ENCODE data around the gene UBAC1. TPM values are rescaled to one million over a fixed set of nuclear protein-coding genes. Genes with fewer than 3 reads are reported as not detected.

Gene UBAC1
- total and polyA plus RNA-seq, 9 of the 15 experiments (the other 6 are each of a cell fraction or from before 2014, with no cell fraction given): 94.0 to 399 (median 228) TPM

DNA sequence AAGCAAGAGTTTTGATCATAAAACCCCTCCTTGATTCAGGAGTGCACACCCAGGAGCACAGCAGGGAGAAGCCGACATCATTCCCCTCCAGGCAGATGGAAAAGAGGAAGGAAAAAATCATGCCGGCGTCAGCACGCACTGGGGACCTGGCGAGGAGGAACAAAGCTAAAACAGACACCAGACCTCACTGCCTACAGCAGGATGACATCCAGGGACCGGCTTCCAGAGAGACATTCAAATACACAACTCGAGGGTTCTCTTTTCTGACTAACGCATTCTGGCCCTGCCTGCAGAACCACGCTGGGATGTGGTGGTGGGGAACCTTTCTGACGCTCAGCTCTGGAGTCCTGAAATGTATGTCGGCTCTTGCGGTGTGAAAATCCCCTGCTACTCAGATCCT, 2.7 kb downstream of the UBAC1 start (continued):
- TF ChIP-seq, protein P1, sequence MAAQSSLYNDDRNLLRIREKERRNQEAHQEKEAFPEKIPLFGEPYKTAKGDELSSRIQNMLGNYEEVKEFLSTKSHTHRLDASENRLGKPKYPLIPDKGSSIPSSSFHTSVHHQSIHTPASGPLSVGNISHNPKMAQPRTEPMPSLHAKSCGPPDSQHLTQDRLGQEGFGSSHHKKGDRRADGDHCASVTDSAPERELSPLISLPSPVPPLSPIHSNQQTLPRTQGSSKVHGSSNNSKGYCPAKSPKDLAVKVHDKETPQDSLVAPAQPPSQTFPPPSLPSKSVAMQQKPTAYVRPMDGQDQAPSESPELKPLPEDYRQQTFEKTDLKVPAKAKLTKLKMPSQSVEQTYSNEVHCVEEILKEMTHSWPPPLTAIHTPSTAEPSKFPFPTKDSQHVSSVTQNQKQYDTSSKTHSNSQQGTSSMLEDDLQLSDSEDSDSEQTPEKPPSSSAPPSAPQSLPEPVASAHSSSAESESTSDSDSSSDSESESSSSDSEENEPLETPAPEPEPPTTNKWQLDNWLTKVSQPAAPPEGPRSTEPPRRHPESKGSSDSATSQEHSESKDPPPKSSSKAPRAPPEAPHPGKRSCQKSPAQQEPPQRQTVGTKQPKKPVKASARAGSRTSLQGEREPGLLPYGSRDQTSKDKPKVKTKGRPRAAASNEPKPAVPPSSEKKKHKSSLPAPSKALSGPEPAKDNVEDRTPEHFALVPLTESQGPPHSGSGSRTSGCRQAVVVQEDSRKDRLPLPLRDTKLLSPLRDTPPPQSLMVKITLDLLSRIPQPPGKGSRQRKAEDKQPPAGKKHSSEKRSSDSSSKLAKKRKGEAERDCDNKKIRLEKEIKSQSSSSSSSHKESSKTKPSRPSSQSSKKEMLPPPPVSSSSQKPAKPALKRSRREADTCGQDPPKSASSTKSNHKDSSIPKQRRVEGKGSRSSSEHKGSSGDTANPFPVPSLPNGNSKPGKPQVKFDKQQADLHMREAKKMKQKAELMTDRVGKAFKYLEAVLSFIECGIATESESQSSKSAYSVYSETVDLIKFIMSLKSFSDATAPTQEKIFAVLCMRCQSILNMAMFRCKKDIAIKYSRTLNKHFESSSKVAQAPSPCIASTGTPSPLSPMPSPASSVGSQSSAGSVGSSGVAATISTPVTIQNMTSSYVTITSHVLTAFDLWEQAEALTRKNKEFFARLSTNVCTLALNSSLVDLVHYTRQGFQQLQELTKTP (IDR thresholded peaks at IDR 0.05; ENCODE audit: low read depth in 1 of 2, partially characterized antibody in 2 of 2): peak in 1 of 2 experiments; percentile 10
- TF ChIP-seq SIN3A (IDR thresholded peaks at IDR 0.05; ENCODE audit: borderline replicate concordance in 2 of 2, control insufficient read depth in 1 of 2, low read depth in 2 of 2, low read length in 2 of 2): peak in 1 of 2 experiments; percentile 22; a peak in 1 of 4 replicates
- TF ChIP-seq, protein P2, sequence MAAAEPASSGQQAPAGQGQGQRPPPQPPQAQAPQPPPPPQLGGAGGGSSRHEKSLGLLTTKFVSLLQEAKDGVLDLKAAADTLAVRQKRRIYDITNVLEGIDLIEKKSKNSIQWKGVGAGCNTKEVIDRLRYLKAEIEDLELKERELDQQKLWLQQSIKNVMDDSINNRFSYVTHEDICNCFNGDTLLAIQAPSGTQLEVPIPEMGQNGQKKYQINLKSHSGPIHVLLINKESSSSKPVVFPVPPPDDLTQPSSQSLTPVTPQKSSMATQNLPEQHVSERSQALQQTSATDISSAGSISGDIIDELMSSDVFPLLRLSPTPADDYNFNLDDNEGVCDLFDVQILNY (CRISPR knock-in tag; IDR thresholded peaks at IDR 0.05): no peak
- TF ChIP-seq HDAC1 (IDR thresholded peaks at IDR 0.05): peak in 1 of 2 experiments; percentile 11; a peak in 1 of 4 replicates
- peak; percentile 12 for TF ChIP-seq CHD1 (IDR thresholded peaks at IDR 0.05; ENCODE audit: low read length)
- TF ChIP-seq, protein P3, sequence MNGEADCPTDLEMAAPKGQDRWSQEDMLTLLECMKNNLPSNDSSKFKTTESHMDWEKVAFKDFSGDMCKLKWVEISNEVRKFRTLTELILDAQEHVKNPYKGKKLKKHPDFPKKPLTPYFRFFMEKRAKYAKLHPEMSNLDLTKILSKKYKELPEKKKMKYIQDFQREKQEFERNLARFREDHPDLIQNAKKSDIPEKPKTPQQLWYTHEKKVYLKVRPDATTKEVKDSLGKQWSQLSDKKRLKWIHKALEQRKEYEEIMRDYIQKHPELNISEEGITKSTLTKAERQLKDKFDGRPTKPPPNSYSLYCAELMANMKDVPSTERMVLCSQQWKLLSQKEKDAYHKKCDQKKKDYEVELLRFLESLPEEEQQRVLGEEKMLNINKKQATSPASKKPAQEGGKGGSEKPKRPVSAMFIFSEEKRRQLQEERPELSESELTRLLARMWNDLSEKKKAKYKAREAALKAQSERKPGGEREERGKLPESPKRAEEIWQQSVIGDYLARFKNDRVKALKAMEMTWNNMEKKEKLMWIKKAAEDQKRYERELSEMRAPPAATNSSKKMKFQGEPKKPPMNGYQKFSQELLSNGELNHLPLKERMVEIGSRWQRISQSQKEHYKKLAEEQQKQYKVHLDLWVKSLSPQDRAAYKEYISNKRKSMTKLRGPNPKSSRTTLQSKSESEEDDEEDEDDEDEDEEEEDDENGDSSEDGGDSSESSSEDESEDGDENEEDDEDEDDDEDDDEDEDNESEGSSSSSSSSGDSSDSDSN (IDR thresholded peaks at IDR 0.05; ENCODE audit: borderline replicate concordance in 1 of 2, low read depth in 2 of 2, low read length in 2 of 2): peak in 1 of 2 experiments; percentile 53; a peak in 1 of 4 replicates
